Heart right ventricle (tissue), 16 donors: Measurements from ENCODE around the gene FN3K. TPM values are rescaled to one million over a fixed set of nuclear protein-coding genes. Genes with fewer than 3 reads are reported as not detected.

Experiments used
- ATAC-seq, 8 donors: fragments of 200-7000 bp; cut with Tn5 transposase; one replicate each; pipeline ENCODE4 v1.9.1; 2020; ENCODE audit warnings: mild to moderate bottlenecking in 8 of 8, moderate library complexity in 8 of 8, moderate number of reproducible peaks in 1 of 8
- DNase-seq, 2 donors: peaks; one replicate each; pipeline ENCODE4 v3.0.0-alpha.2; 2020
- H3K27ac ChIP-seq, 10 donors: fragments of 200-600 bp; sonication (generic) in 2 of 10; one replicate each; pipeline versions ENCODE4 v1.5.0 to v1.8.0; 2020 to 2022; ENCODE audit warnings: mild to moderate bottlenecking in 3 of 10
- H3K27me3 ChIP-seq, 7 donors: fragments of 200-600 bp; one replicate each; pipeline ENCODE4 v1.8.0; 2021 to 2022; ENCODE audit warnings: mild to moderate bottlenecking in 2 of 7
- H3K36me3 ChIP-seq, 9 donors: fragments of 200-600 bp; sonication (generic) in 1 of 9; one replicate each; pipeline versions ENCODE4 v1.5.0 to v1.8.0; 2020 to 2022; ENCODE audit warnings: mild to moderate bottlenecking in 2 of 9
- H3K4me1 ChIP-seq, 9 donors: fragments of 200-600 bp; sonication (generic) in 1 of 9; one replicate each; pipeline versions ENCODE4 v1.5.0 to v1.8.0; 2020 to 2022; ENCODE audit warnings: mild to moderate bottlenecking in 4 of 9
- H3K4me3 ChIP-seq, 10 donors: fragments of 200-600 bp; sonication (generic) in 2 of 10; one replicate each; pipeline versions ENCODE4 v1.5.0 to v1.8.0; 2020 to 2022; ENCODE audit warnings: mild to moderate bottlenecking in 7 of 10, moderate library complexity in 2 of 10
- H3K9me3 ChIP-seq, 11 donors: fragments of 200-600 bp in 10 of 11; sonication (generic) in 2 of 11; one replicate each; pipeline versions ENCODE4 v1.5.0 to v1.8.0; 2013 to 2022; ENCODE audit warnings: mild to moderate bottlenecking in 2 of 11, control low read depth in 1 of 11, moderate library complexity in 1 of 11
- WGBS, 2 donors: extraction: QIAGEN DNeasy Blood & Tissue Kit; methylation state at CpG; one replicate each; pipeline ENCODE4 v1.1.7; 2013; ENCODE audit warnings: inconsistent platforms in 1 of 2; 5-methylcytosine and 5-hydroxymethylcytosine counted together
- intact Hi-C, 10 donors: fragments of 100-400 bp; cut with DNase I; formaldehyde crosslinking; loops; one replicate each; pipeline versions ENCODE4 v1.11.1 to v1.14.2; 2022
- polyA plus RNA-seq, 2 donors: library from polyadenylated mRNA; stranded (reverse); fragments of 200-250 nt; gene quantifications; one replicate each; pipeline ENCODE4 v1.2.3, GENCODE V29; 2013
- total RNA-seq, 10 donors: library from RNA; stranded (reverse); fragmentation: NEBNext Ultra II Directional in 3 of 10; extraction: Animal tissue kit (Norgen Biotek cat#: 25700) in 3 of 10; gene quantifications; one replicate each; pipeline versions ENCODE4 v1.2.1 to v1.2.4, GENCODE V29; 2021 to 2023
- TF ChIP-seq, protein P1 (sequence below), 9 donors: fragments of 200-600 bp; sonication (generic) in 2 of 9; IDR thresholded peaks; one replicate each; pipeline versions ENCODE4 v1.5.0 to v1.8.0; 2021 to 2022; ENCODE audit warnings: antibody characterized with exemption in 9 of 9, mild to moderate bottlenecking in 5 of 9, moderate library complexity in 1 of 9
- donor health status: Arrhythmogenic right ventricular cardiomyopathy.
- donor health status: ischemic (EF 13 %, LVEDD 7.1; RV severe dilation, severe dysfunction).
- donor health status: healthy with polysubstance abuse.
- donor health status: DM: no; HTN: yes; CAD: no.
- donor health status: DM: no; HTN: no; CAD: no.
- donor health status: ischemic (EF 25% LVEDD 6.9; RV normal size, moderate dysfunction).
- donor health status: ischemic (EF 25% LVEDD 5.7; RV mildly dilated, moderate dysfunction).
- donor health status: healthy.
- donor health status: DM: yes; HTN: yes; CAD: no.
- donor health status: Ischemic cardiomyopathy.
- donor health status: ischemic (EF 35%, LVEDD 5.7; RV mildly dilated, moderate dysfunction).
- donor health status: nonischemic (EF 11% LVEDD 7.7; RV severe dilation, severe dysfunction).
- donor health status: DM: yes; HTN: yes; CAD: no.
- donor health status: PGD.
- donor health status: ischemic (EF 29% LVEDD 5.4; RV normal size, mild dysfunction).
- donor health status: nonischemic (EF 23%, LVEDD 6.1; RV moderate dilation, normal function).

Gene FN3K
- total and polyA plus RNA-seq, 12 donors: 48.4 to 115 (median 90.7) TPM

DNA sequence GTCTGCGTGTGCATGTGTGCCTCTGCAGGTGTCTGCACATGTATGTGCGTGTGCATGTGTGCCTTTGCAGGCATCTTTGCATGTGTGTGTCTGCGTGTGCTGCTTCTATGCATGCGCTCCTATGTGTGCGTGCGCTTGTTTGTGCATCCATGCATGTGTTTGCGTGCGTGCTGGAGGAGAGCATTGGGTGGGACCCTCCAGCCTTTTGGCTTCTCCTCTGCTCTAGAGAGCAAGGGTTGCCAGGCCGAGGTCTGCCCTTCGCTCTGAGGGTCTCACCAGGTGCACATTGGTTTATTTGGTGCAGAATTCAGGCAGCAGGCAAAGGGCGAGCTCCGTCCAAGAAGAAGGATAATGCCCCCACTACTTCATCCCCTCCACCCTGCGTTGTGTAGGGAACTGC is 35.9 kb upstream of the FN3K start:
- Histone ChIP-seq H3K9me3 (peaks cover 0 to 10% (median 6%) of the 10 kb centered on the region in 11 donors), H3K4me3 (peak overlapping the region in 8 of 10 donors; percentile 58 to 96 (median 76)), H3K27ac (no peak overlapping the region), H3K4me1 (peaks cover 4 to 20% (median 17%) of the 10 kb centered on the region in 9 donors), H3K27me3 (peaks cover 0 to 15% (median 0%) of the 10 kb centered on the region in 7 donors), H3K36me3 (no peaks in the 10 kb centered on the region)
- ATAC-seq (no peak), DNase-seq (no peak)
- 82 to 87% methylated on average over 13 of the region's 13 CpGs for WGBS, 2 donors
- TF ChIP-seq, protein P1, sequence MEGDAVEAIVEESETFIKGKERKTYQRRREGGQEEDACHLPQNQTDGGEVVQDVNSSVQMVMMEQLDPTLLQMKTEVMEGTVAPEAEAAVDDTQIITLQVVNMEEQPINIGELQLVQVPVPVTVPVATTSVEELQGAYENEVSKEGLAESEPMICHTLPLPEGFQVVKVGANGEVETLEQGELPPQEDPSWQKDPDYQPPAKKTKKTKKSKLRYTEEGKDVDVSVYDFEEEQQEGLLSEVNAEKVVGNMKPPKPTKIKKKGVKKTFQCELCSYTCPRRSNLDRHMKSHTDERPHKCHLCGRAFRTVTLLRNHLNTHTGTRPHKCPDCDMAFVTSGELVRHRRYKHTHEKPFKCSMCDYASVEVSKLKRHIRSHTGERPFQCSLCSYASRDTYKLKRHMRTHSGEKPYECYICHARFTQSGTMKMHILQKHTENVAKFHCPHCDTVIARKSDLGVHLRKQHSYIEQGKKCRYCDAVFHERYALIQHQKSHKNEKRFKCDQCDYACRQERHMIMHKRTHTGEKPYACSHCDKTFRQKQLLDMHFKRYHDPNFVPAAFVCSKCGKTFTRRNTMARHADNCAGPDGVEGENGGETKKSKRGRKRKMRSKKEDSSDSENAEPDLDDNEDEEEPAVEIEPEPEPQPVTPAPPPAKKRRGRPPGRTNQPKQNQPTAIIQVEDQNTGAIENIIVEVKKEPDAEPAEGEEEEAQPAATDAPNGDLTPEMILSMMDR (IDR thresholded peaks at IDR 0.05): no peak
- intact Hi-C loops: no loop called here

DNA sequence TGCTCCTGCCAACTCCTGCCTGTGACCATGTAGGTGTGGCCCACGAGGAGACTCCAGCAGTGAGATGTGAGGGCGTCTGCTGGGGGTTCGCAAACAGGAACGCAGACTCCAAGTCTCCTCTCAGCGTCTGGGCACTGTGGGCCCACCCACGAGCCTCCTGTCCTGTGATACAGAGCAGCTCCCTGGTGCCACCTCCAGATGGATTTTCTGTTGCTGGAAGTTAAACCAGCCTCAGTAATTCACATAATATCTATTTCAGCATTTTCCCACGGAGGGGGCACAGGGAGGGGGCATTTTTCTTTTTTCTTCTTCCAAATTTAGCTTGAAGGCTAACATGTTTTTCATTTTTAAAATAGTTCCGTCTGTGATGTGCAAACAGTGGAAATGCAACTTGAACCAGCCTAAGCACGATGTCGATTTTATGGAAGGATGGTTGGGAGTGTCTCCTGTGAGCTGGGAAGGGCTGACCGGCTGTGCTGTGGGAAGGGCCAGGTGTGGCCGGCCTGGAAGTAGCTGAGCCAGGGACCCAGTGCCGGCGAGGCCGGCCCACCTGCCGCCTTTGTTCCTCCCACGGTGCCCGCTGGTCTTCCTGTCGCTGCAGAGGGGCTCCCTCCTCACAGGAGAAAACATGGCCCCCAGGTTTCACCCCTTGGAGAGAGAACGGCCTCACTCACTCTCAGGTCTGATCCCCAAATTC is 33.0 kb upstream of the FN3K start:
- no peaks in the 10 kb centered on the region for H3K36me3 ChIP-seq
- WGBS, 2 donors: 68 to 69% methylated on average over 20 of the region's 20 CpGs
- peaks cover 1 to 13% (median 11%) of the 10 kb centered on the region in 9 donors for H3K4me1 ChIP-seq
- no peak overlapping the region for H3K4me3 ChIP-seq
- TF ChIP-seq, protein P1 (IDR thresholded peaks at IDR 0.05): no peak
- H3K9me3 ChIP-seq: no peaks in the 10 kb centered on the region
- DNase-seq: no peak
- peaks cover 0 to 6% (median 0%) of the 10 kb centered on the region in 7 donors for H3K27me3 ChIP-seq
- intact Hi-C loops: loop anchor here in 2 of 10 donors (10.0 kb wide), 1 partner anchor 48 kb away; no protein-coding TSS in a partner anchor
- ATAC-seq: no peak
- no peak overlapping the region for H3K27ac ChIP-seq

DNA sequence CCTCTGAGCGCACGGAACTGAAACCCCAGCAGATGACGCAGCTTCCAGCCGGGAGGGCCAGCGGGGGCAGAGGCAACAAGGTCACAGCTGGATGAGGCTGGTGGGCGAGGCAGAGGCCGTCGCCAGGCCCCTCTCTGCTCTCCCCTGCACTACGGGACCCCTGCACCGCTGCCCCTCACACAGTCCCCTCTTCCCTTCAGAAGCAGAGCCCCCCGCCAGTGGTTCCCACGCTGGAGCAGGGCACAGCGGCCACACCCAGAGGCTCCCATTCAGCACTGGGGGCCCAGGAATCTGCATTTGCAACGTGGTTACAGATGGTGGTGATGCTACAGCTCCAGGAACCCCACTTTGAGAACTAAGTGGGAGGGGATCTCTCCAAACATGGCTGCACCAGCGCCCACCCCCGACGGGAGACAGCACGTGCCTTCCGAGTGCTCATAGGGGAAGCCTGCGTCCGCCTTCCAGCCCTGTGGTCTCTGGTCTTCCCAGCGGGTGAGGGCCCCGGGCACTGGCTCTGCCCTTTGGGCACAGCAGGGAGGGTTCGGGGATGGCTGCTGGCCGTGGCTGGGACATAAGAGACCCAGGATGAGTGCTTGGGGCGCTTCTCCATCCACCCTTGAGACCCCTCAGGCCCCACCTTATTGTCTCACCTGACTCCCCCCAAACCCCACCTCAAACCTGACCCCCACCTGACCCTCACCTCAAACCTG is 32.2 kb upstream of the FN3K start:
- Histone ChIP-seq H3K9me3 (no peaks in the 10 kb centered on the region), H3K27ac (no peak overlapping the region), H3K4me1 (peaks cover 0 to 9% (median 6%) of the 10 kb centered on the region in 9 donors), H3K36me3 (no peaks in the 10 kb centered on the region), H3K27me3 (peaks cover 0 to 3% (median 0%) of the 10 kb centered on the region in 7 donors), H3K4me3 (no peak overlapping the region)
- intact Hi-C loops: loop anchor here in 2 of 10 donors (10.0 kb wide), 1 partner anchor 48 kb away; no protein-coding TSS in a partner anchor
- DNase-seq: no peak
- TF ChIP-seq, protein P1 (IDR thresholded peaks at IDR 0.05): no peak
- no peak for ATAC-seq
- WGBS, 2 donors: 83 to 86% methylated on average over 26 of the region's 26 CpGs
